H9 (cell line): ENCODE results near the gene RAB11FIP4. TPM values are rescaled to one million over a fixed set of nuclear protein-coding genes. Genes with fewer than 3 reads are reported as not detected.

Experiments
- DNase-seq: peaks from one replicate; pipeline ENCODE4 v3.0.0-alpha.2; 2017
- H2AFZ ChIP-seq: one replicate; pipeline ENCODE4 v1.6.1; 2013; ENCODE audit warnings: mild to moderate bottlenecking, low read length, control low read depth, moderate library complexity
- H2AK5ac ChIP-seq: 2 replicates; pipeline ENCODE4 v1.6.1; 2013; ENCODE audit warnings: low read length, control low read depth, mixed read lengths; ENCODE audit not compliant: insufficient read length
- H2BK120ac ChIP-seq: one replicate; pipeline ENCODE4 v1.6.1; 2013; ENCODE audit warnings: low read depth, mild to moderate bottlenecking, low read length, control low read depth, inconsistent platforms; ENCODE audit not compliant: poor library complexity, severe bottlenecking
- H2BK12ac ChIP-seq: 2 replicates; pipeline ENCODE4 v1.6.1; 2013; ENCODE audit warnings: low read length, control low read depth, mixed read lengths, low read depth; ENCODE audit not compliant: insufficient read length
- H2BK15ac ChIP-seq: 2 replicates; pipeline ENCODE4 v1.6.1; 2013; ENCODE audit warnings: low read depth, low read length, control low read depth
- H2BK20ac ChIP-seq: one replicate; pipeline ENCODE4 v1.6.1; 2013; ENCODE audit warnings: low read depth, mild to moderate bottlenecking, low read length, control low read depth, inconsistent platforms; ENCODE audit not compliant: poor library complexity, severe bottlenecking
- H2BK5ac ChIP-seq: 2 replicates; pipeline ENCODE4 v1.6.1; 2013; ENCODE audit warnings: low read length, control low read depth, mixed read lengths; ENCODE audit not compliant: insufficient read length
- H3K14ac ChIP-seq: 2 replicates; pipeline ENCODE4 v1.6.1; 2013; ENCODE audit warnings: low read length, control low read depth; ENCODE audit not compliant: insufficient read depth
- H3K18ac ChIP-seq: 2 replicates; pipeline ENCODE4 v1.6.1; 2013; ENCODE audit warnings: low read depth, mild to moderate bottlenecking, mixed read lengths, low read length, control low read depth; ENCODE audit not compliant: insufficient read length
- H3K23ac ChIP-seq: 2 replicates; pipeline ENCODE4 v1.6.1; 2013; ENCODE audit warnings: low read length, control low read depth, mixed read lengths, low read depth; ENCODE audit not compliant: insufficient read length
- H3K23me2 ChIP-seq: 2 replicates; pipeline ENCODE4 v1.6.1; 2013; ENCODE audit warnings: low read depth, mild to moderate bottlenecking, mixed read lengths, low read length, control low read depth; ENCODE audit not compliant: insufficient read length, poor library complexity, severe bottlenecking
- H3K27ac ChIP-seq: 2 replicates; pipeline ENCODE4 v1.5.1; 2013; ENCODE audit warnings: low read length, control low read depth, mixed read lengths, low read depth; ENCODE audit not compliant: insufficient read length
- H3K27me3 ChIP-seq: 2 replicates; pipeline ENCODE4 v1.6.1; 2013; ENCODE audit warnings: low read length, control low read depth, inconsistent platforms; ENCODE audit not compliant: insufficient read depth
- H3K4ac ChIP-seq: 2 replicates; pipeline ENCODE4 v1.6.1; 2013; ENCODE audit warnings: low read depth, mild to moderate bottlenecking, control low read depth, inconsistent platforms, low read length, moderate library complexity
- H3K4me1 ChIP-seq: 2 replicates; pipeline ENCODE4 v1.6.1; 2013; ENCODE audit warnings: low read length, control low read depth, inconsistent platforms; ENCODE audit not compliant: insufficient read depth
- H3K4me2 ChIP-seq: 2 replicates; pipeline ENCODE4 v1.6.1; 2013; ENCODE audit warnings: low read length, control low read depth, mixed read lengths; ENCODE audit not compliant: insufficient read length, insufficient read depth
- H3K56ac ChIP-seq: 2 replicates; pipeline ENCODE4 v1.6.1; 2013; ENCODE audit warnings: low read depth, mild to moderate bottlenecking, mixed read lengths, low read length, control low read depth; ENCODE audit not compliant: insufficient read length
- H3K79me1 ChIP-seq: 2 replicates; pipeline ENCODE4 v1.6.1; 2013; ENCODE audit warnings: low read depth, mild to moderate bottlenecking, moderate library complexity, low read length, control low read depth, inconsistent platforms; ENCODE audit not compliant: insufficient read depth, poor library complexity, severe bottlenecking
- H3K79me2 ChIP-seq: 2 replicates; pipeline ENCODE4 v1.6.1; 2013; ENCODE audit warnings: low read length, control low read depth, inconsistent platforms; ENCODE audit not compliant: insufficient read depth
- H3K9ac ChIP-seq: 2 replicates; pipeline ENCODE4 v1.6.1; 2013; ENCODE audit warnings: low read length, control low read depth, mixed read lengths; ENCODE audit not compliant: insufficient read length; ENCODE audit errors: extremely low read depth
- H3K9me3 ChIP-seq: one replicate; pipeline ENCODE4 v1.6.1; 2013; ENCODE audit warnings: low read depth, low read length, inconsistent platforms; ENCODE audit not compliant: control insufficient read depth
- H3T11ph ChIP-seq: one replicate; pipeline ENCODE4 v1.6.1; 2013; ENCODE audit warnings: mild to moderate bottlenecking, low read length, control low read depth, inconsistent platforms
- H4K20me1 ChIP-seq: one replicate; pipeline ENCODE4 v1.6.1; 2013; ENCODE audit not compliant: control insufficient read depth, insufficient read length, insufficient read depth
- H4K5ac ChIP-seq: 2 replicates; pipeline ENCODE4 v1.6.1; 2013; ENCODE audit warnings: low read depth, mild to moderate bottlenecking, mixed read lengths, low read length, control low read depth; ENCODE audit not compliant: insufficient read length
- H4K8ac ChIP-seq: replicated peaks from 2 replicates; pipeline ENCODE4 v1.6.1; 2013; ENCODE audit warnings: low read length, control low read depth, mixed read lengths, low read depth; ENCODE audit not compliant: insufficient read length
- H4K91ac ChIP-seq: 2 replicates; pipeline ENCODE4 v1.6.1; 2013; ENCODE audit warnings: low read depth, mild to moderate bottlenecking, moderate library complexity, mixed read lengths, low read length, control low read depth; ENCODE audit not compliant: insufficient read length
- H3K27ac Mint-ChIP-seq, 3 experiments: 2 replicates in 2 of 3; 3 replicates in 1 of 3; pipeline ENCODE4 v1.8.0; 2020 to 2021; ENCODE audit warnings: mixed read lengths in 3 of 3, mild to moderate bottlenecking in 1 of 3, moderate library complexity in 1 of 3
- H3K27me3 Mint-ChIP-seq: 2 replicates; pipeline ENCODE4 v1.8.0; 2021; ENCODE audit warnings: low read depth, mild to moderate bottlenecking, moderate library complexity, mixed read lengths
- H3K36me3 Mint-ChIP-seq, 3 experiments: 2 replicates in 2 of 3; 3 replicates in 1 of 3; pipeline ENCODE4 v1.8.0; 2020 to 2021; ENCODE audit warnings: low read depth in 3 of 3, mixed read lengths in 3 of 3; ENCODE audit not compliant: insufficient read depth in 1 of 3
- H3K4me1 Mint-ChIP-seq, 2 experiments: 2 replicates each; pipeline ENCODE4 v1.8.0; 2020; ENCODE audit warnings: mixed read lengths in 2 of 2
- H3K4me3 Mint-ChIP-seq, 2 experiments: 2 replicates in 1 of 2; 3 replicates in 1 of 2; pipeline ENCODE4 v1.8.0; 2020 to 2021; ENCODE audit warnings: mild to moderate bottlenecking in 2 of 2, mixed read lengths in 2 of 2, moderate library complexity in 1 of 2
- H3K9me3 Mint-ChIP-seq, 2 experiments: 2 replicates in 1 of 2; 3 replicates in 1 of 2; pipeline ENCODE4 v1.8.0; 2020; ENCODE audit warnings: mild to moderate bottlenecking in 2 of 2, mixed read lengths in 2 of 2, moderate library complexity in 1 of 2
- total RNA-seq: library from RNA; stranded (reverse); gene quantifications from 2 replicates; pipeline ENCODE4 v1.2.1, GENCODE V29; 2021
- TF ChIP-seq, protein P1 (sequence below): fragments of 200-600 bp; sonication (generic); conservative IDR thresholded peaks from 3 replicates; pipeline ENCODE4 v1.8.0; 2021; ENCODE audit warnings: antibody characterized with exemption, mild to moderate bottlenecking

RAB11FIP4 gene
- total RNA-seq, 1 experiment from 2014 or later = 25.7 TPM

DNA sequence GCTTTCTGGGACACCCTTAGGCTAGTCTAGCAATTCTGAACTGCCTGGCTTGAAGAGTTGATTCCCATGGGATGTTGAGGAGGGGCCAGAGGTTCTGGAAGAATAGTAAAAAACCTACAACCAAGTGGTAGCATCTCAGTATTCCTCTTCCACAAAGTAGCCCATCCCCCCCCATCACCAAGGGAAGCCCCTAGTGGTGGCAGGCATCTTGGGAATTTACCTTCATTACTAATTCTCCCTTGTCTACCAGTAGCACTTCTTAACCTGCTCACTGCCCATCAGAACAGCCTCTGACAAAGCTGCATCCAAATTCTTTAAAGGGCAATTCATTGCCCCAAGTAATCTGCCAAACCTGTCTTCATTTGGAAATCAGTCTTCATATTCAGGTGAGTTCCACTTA lies 12.8 kb upstream of the RAB11FIP4 start:
- Mint-ChIP-seq H3K27ac (peak overlapping the region in 1 of 3 experiments; percentile 47; a peak in 2 of 7 replicates), H3K4me1 (peaks cover 11 to 32% of the 10 kb centered on the region in 2 experiments), H3K36me3 (peaks cover 0 to 8% (median 6%) of the 10 kb centered on the region in 3 experiments; a peak in 2 of 7 replicates), H3K4me3 (no peak overlapping the region), H3K9me3 (no peaks in the 10 kb centered on the region), H3K27me3 (no peaks in the 10 kb centered on the region)
- TF ChIP-seq, protein P1, sequence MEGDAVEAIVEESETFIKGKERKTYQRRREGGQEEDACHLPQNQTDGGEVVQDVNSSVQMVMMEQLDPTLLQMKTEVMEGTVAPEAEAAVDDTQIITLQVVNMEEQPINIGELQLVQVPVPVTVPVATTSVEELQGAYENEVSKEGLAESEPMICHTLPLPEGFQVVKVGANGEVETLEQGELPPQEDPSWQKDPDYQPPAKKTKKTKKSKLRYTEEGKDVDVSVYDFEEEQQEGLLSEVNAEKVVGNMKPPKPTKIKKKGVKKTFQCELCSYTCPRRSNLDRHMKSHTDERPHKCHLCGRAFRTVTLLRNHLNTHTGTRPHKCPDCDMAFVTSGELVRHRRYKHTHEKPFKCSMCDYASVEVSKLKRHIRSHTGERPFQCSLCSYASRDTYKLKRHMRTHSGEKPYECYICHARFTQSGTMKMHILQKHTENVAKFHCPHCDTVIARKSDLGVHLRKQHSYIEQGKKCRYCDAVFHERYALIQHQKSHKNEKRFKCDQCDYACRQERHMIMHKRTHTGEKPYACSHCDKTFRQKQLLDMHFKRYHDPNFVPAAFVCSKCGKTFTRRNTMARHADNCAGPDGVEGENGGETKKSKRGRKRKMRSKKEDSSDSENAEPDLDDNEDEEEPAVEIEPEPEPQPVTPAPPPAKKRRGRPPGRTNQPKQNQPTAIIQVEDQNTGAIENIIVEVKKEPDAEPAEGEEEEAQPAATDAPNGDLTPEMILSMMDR = peak; percentile 57
- no peaks in the 10 kb centered on the region for H3K79me1 ChIP-seq
- H2BK12ac ChIP-seq = no peak overlapping the region
- no peak overlapping the region for H4K5ac ChIP-seq
- no peak overlapping the region for H3K23ac ChIP-seq
- no peaks in the 10 kb centered on the region for H4K20me1 ChIP-seq
- H4K91ac ChIP-seq = no peak overlapping the region
- no peak overlapping the region for H3T11ph ChIP-seq
- H2BK20ac ChIP-seq = no peak overlapping the region
- H3K56ac ChIP-seq = no peak overlapping the region
- no peak overlapping the region for H3K14ac ChIP-seq
- no peaks in the 10 kb centered on the region for H3K27me3 ChIP-seq
- no peak overlapping the region for H3K4ac ChIP-seq
- H3K18ac ChIP-seq = no peak overlapping the region
- H3K9me3 ChIP-seq = no peaks in the 10 kb centered on the region
- no peak overlapping the region for H2BK120ac ChIP-seq
- H4K8ac ChIP-seq = no peak overlapping the region
- H3K9ac ChIP-seq = no peak overlapping the region
- H2AK5ac ChIP-seq = no peak overlapping the region
- no peak overlapping the region for H2BK15ac ChIP-seq
- H3K23me2 ChIP-seq = no peaks in the 10 kb centered on the region
- H3K79me2 ChIP-seq = no peaks in the 10 kb centered on the region
- H2AFZ ChIP-seq = no peak overlapping the region
- DNase-seq = peak; percentile 66
- H3K4me2 ChIP-seq = no peak overlapping the region
- H3K27ac ChIP-seq = no peak overlapping the region
- H2BK5ac ChIP-seq = no peak overlapping the region
- peaks cover 2% of the 10 kb centered on the region; the same call in 1 of the 2 replicates for H3K4me1 ChIP-seq
